Left renal cortex interstitium (tissue), 4 donors: ENCODE results near the gene MAFF. TPM values are rescaled to one million over a fixed set of nuclear protein-coding genes. Genes with fewer than 3 reads are reported as not detected.
"Not testable (repeated sequence)": the region's sequence is repeated elsewhere in the genome, so short reads cannot be mapped to it uniquely, and the experiment has no call there.

Experiments used
- DNase-seq, 4 donors: peaks; one replicate each; pipeline ENCODE4 v3.0.0-alpha.2; 2013; ENCODE audit warnings: low read depth in 4 of 4, low spot score in 2 of 4, missing footprints in 1 of 4
- polyA plus RNA-seq, 4 donors: library from polyadenylated mRNA; unstranded; fragments of 120-200 nt; gene quantifications; one replicate each; pipeline ENCODE4 v1.2.1, GENCODE V29; 2013; ENCODE audit not compliant: insufficient read length in 4 of 4

The MAFF gene
- polyA plus RNA-seq, 4 donors: 3.2 to 3.9 (median 3.6) TPM

GRCh38 chr22:38221908-38222796 is 20.4 kb downstream of the MAFF start:
- DNase-seq: no peak

GRCh38 chr22:38222797-38223119 is 21.0 kb downstream of the MAFF start:
- DNase-seq: no peak

GRCh38 chr22:38223289-38223960 is 21.6 kb downstream of the MAFF start:
- DNase-seq: no peak

- no peak for DNase-seq
These were observed 25.3 kb downstream of the MAFF start for GRCh38 chr22:38226853-38227649.

DNA sequence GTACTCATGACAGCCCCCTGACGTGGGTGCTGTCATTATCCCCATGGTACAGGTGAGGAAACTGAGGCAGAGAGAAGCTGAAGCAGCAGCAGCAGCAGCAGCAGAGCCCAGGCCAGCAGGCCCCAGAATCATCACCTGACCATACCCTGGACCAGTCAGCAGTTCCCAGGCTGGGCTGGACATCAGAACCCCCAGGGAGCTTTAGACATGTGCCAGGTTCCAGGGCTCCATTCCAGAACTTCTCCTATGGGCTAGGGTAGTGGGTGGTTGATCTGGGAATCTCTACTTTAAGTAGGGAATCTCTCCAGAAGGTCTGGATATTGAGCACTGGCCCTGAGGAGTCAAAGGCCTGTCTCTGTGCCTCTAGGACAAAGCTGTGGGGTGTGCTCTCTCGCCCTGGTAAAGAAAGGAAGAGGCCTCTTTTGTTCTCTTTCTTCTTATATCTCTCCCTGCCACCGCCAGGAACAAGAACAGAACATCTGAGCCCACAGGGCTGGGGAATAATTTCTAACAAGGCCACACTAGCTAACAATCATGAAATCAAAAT is 26.6 kb downstream of the MAFF start:
- DNase-seq: no peak

DNA sequence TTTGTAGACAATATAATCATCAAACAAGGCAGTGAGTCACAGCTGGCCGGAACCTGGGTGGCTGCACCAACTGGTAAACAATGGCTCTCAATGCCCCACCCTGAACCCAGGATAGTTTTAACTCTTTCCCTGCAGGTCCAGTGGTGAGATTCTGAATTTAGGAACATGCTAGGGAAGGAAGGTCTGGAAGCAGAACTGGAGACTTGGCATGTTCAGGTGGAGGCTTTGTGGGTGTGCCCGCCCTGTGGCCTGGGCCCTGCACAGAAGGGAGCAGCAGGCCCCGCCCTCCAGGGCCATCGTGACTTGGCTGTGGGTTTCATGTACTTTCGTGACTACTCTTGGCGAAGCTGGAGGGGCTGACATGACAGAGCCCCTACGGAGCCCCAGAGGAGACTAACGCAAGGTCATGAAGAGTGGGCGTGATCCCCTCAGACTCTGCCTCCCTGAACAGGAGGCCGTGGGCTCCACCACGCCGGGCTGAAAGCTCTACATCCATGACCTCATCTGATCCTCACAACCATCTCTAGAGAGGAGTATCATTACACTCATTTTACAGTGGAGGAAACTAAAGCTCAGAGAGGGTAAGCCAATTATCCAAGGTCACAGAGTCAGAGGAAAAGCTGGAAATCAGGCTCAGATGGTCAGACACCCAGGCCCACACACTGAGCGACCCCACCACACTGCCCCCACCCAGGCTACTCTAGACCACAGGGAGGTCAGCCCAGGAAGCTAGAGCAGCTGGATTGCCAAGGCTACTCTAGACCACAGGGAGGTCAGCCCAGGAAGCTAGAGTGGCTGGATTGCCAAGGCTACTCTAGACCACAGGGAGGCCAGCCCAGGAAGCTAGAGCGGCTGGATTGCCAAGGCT is 27.3 kb downstream of the MAFF start:
- DNase-seq: no peak

DNA sequence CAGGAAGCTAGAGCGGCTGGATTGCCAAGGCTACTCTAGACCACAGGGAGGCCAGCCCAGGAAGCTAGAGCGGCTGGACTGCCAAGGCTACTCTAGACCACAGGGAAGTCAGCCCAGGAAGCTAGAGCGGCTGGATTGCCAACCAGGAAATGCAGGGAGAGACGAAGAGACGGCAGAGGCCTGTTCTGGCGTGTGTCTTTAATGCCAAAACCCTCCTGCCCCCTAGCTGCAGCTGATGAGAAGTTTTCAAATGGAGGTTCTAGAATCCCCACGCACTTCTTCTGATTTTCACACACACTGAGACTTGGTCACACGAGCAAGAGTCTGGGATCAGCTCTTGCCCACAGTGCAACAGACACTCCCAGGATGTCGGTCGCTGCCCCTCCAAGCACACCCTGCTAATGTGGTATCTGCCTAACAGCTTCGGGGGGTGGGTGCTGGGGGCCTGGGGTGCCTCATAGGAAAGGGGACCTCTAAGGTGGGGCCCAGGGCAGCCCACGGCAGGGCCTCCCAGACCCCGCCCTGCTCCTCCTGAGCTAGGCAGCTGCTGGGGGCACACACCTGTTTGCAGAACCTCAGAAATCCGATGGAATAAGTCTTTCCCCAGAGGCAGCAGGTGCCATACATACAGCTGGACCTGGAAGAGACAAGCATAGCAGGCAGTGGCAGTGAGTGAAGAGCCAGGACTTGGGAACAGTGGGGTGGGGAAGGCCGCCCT is 28.5 kb downstream of the MAFF start:
- no peak for DNase-seq

DNA sequence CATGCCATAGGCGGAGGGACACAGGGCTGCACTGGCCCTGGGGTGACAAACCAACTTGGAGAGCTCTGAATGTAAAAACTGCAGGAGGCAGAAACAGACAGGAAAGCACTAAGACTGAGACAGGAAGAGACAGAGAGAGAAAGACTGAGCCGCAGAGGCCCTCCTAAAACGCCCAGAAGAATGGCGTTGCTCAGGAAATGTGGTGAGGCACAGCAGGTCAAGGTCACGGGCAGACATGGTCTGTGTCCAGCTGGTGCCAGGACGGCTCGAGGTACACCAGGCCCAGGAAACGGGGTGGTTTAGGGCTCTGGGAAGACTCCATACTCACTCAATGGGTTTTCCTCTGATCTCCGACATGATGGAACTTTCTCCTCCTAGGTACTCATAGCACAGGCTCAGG is 29.1 kb downstream of the MAFF start:
- no peak for DNase-seq

- DNase-seq: no peak
These were observed 30.4 kb downstream of the MAFF start for GRCh38 chr22:38232196-38232595.

DNA sequence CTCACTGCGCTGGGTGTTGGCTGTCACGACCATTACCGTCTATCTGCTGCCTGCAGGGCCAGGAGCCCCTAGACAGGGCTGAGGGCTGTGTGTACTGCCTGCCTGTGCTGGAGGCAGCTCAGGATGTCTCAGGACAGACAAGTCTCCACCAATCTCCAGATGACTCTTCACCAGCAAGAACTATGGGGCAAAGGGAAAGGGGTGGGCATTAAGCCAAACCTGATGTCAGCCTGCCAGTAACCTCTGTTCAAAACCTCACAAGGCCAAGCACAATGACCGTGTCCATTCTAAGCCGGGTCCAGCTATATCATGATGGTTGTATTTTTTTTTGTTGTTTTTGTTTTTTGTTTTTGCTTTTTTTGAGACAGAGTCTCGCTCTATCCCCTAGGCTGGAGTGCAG is 31.6 kb downstream of the MAFF start:
- no peak for DNase-seq

GRCh38 chr22:38233856-38234255 is 32.1 kb downstream of the MAFF start:
- DNase-seq: not testable (repeated sequence)

DNA sequence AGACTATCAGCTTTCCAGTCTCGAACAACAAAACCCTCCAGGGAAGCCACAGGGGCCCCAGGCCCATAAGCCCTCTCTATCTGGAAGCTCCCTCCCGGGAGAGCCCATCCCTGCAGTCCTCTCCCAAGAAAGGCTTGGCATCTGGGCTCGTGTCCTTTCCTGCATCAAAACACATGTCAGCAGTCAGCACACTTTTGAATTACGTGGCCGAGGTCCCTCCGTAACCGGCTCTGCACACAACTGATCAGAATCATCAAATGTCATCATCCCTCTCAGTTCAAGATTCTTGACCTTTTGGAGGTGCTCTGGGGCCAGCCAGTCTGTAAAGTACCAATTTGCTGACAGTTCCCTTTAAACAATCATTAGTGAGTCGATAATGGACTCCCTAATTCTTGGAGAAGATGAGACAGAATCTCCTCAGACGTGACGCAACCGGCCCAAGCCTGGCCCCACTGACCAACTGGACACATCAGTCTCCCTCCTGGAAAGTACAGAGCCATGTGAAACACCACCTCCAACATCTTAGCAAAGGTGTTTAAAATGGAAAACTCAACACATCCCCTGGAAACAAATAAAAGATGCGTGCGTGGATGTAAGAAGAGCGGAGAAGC is 33.6 kb downstream of the MAFF start:
- no peak for DNase-seq

- no peak for DNase-seq
These were observed 35.0 kb downstream of the MAFF start for GRCh38 chr22:38236786-38237185.

DNA sequence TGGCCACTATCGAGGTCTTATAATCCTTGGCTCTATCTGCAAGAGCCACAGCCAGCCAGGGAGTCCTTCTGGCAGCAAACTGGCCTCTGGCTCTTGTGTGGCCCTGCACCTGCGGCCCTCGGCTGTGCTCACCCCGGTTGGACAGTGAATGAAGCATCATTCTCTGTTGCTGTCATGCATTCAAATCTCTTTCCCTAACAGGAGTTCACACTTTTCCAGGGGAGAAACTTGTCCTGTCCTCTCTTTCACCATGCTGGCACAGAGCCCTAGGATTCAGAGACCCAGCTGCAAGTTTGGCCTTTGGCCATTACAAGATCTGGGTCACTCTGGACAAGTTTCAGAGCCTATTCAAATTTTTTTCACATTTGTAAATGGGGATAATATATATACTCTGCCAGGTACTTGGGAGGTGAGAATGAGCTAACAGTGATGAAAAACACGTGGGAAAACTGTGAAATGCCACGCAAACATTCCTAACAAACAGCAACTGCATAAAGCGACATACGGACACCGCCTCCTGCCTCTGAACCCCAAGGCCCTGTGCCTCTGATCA is 36.8 kb downstream of the MAFF start:
- no peak for DNase-seq

DNA sequence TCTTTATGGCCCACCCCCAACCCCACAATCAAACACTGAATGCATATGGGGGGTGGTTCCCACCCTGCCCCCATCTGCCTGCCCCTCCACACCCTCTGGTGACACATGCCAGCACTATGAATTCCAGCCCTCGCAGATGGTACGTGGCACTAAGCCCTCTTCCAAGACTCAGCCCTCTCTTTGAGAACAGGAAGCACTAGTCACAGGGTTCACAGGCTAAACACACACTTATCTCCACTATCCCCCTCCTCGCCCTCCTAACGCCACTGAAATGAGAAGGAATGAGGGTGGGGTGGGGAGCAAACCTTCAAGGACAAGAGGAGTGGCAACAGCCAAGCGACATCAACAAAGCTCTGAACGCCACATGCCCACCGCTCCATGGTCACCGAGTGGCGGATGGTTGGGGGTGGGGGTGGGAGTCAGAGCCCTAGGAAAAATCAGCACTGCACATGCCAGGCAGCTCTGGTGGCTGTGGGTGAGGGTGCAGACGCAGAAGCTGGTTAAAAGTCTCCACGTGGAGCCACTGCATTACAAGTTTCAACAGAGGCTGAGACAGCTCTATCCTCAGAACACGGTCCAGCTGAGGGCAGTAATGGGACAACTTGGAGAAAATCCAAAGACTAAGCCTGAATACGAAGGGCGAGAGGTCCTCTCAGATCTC is 37.4 kb downstream of the MAFF start:
- no peak for DNase-seq

GRCh38 chr22:38240734-38241252 is 39.0 kb downstream of the MAFF start:
- no peak for DNase-seq

DNA sequence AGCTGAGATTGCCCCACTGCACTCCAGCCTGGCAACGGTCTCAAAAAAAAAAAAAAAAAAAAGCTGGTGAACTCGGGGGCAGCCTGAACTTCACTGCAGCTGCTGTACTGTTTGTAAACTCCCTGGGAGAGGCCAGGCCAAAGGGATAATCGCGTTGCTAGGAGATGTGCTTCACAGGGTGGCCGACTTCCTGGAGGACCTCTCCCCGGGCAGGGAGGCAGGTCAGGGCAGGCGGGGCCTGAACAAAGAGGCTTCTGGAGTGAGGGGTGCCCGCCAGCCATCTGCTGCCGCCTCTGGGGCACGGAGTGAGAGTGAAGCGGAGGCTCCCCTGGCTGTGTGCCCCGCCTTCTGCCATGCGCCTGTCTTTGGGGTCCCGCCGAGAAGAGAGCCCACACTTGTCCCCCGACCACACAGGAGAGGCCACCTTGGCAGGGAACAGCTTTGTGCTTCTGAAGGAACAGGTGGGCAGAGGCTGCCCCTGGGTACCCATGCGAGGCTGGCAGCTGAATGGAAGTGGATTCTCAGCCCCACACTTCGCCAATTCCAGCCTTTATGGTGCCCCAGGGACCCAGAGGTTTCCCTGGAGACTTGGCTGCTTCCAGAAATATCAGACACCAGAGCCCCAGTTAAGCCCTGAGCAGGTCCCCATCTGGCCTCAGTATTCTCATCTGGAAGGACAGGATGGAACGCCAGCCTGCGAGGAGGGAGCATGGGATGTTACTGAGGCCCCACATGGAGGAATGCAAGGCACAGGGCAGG is 41.4 kb downstream of the MAFF start:
- DNase-seq: no peak
